ENCODE data around the gene UBE2Q2. TPM values are rescaled to one million over a fixed set of nuclear protein-coding genes. Genes with fewer than 3 reads are reported as not detected.

The UBE2Q2 gene
- total and polyA plus RNA-seq, 2 of the 4 experiments (the other 2 are of a cell fraction), result 18.0 to 28.9 TPM

DNA sequence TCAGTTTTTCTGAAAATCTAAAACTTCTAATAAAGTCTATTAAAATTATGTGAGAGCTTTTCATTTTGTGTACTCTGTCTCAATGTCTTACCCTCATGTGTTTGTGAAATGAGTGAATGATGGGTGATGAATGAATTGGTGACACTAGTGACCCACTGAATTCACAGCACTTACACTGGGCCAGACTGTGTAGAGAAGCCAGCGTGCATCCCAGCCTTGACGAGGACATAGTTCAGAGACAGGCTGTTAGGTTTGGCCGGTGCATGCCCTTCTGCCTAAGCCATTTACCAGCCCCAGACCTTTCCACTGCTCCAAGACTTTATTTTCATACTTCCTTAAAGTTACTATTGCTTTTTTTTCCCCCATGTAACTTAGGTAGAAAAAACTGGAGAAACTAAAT lies 99.2 kb downstream of the UBE2Q2 start:
- no peak overlapping the region for H2BK20ac ChIP-seq (ENCODE audit: low read depth, low read length)
- H3K56ac ChIP-seq (ENCODE audit: extremely low read depth, insufficient read depth, low read length), result no peak overlapping the region
- H4K91ac ChIP-seq (ENCODE audit: insufficient read depth, low read depth, low read length), result no peak overlapping the region
- ATAC-seq (ENCODE audit: low read depth) (no peak), DNase-seq (no peak)
- H2AK5ac ChIP-seq (ENCODE audit: low read depth, low read length), result no peak overlapping the region
- H2BK5ac ChIP-seq (ENCODE audit: low read depth, low read length, poor library complexity, severe bottlenecking), result no peak overlapping the region
- ChIA-PET POLR2A (ENCODE audit: unreplicated experiment) (no interaction called here), CTCF (no interaction called here)
- H3K36me3 ChIP-seq (ENCODE audit: control insufficient read depth, insufficient read depth, low read length), result peaks cover 4% of the 10 kb centered on the region; the same call in 1 of the 2 replicates
- dilution Hi-C loops (cut with HindIII; ENCODE audit: low sequenced_read_pairs, unreplicated experiment), result no loop called here
- H3K4ac ChIP-seq (ENCODE audit: low read depth, low read length), result no peak overlapping the region
- H3K79me1 ChIP-seq (ENCODE audit: low read depth in 1 of 2, low read length in 2 of 2), result no peaks in the 10 kb centered on the region
- H3K9me3 ChIP-seq (ENCODE audit: control insufficient read depth, insufficient read depth, low read length), result no peaks in the 10 kb centered on the region
- no peak overlapping the region for H3K18ac ChIP-seq (ENCODE audit: low read depth, low read length)
- H2BK120ac ChIP-seq (ENCODE audit: low read depth, low read length), result no peak overlapping the region
- no peak overlapping the region for H3K23ac ChIP-seq (ENCODE audit: low read depth, low read length)
- H3K4me2 ChIP-seq (ENCODE audit: low read depth, low read length), result no peak overlapping the region
- H4K20me1 ChIP-seq (ENCODE audit: insufficient read depth, low read length), result no peaks in the 10 kb centered on the region
- no peak overlapping the region for H4K8ac ChIP-seq (ENCODE audit: low read depth in 2 of 2, low read length in 2 of 2)
- H3K9ac ChIP-seq (ENCODE audit: low read depth, low read length), result no peak overlapping the region
- H4K5ac ChIP-seq (ENCODE audit: low read depth, low read length), result no peak overlapping the region
- in situ Hi-C loops (cut with MboI; ENCODE audit: low sequenced_read_pairs), result no loop called here
- no peak overlapping the region for H3K27ac ChIP-seq (ENCODE audit: insufficient read depth, low read length)
- no TSS peak for BruUV-seq (replicated peaks)
- no peak for TF ChIP-seq FOS (IDR thresholded peaks at IDR 0.05; ENCODE audit: low read depth, low read length)
- H3K4me1 ChIP-seq (ENCODE audit: control insufficient read depth, insufficient read depth, low read length), result peaks cover 3% of the 10 kb centered on the region; the same call in 1 of the 2 replicates
- no CpG with 5 or more reads among the region's 3 CpGs for WGBS, 2 experiments (ENCODE audit: extremely low coverage in 2 of 2, insufficient read length in 1 of 2)
- intact Hi-C loops (cut with micrococcal nuclease), result loop anchor here (10.0 kb wide), 1 partner anchor 192 kb away; no protein-coding TSS in a partner anchor
- no peak overlapping the region for H2AK9ac ChIP-seq (replicated peaks; ENCODE audit: low read depth, low read length, poor library complexity)
- H3K9me1 ChIP-seq (ENCODE audit: insufficient read depth, low read length), result peaks cover 6% of the 10 kb centered on the region
- no peak overlapping the region for H2AFZ ChIP-seq (replicated peaks; ENCODE audit: low read length, poor library complexity)
- H3K4me3 ChIP-seq (ENCODE audit: insufficient read depth, low read depth, low read length), result no peak overlapping the region
- H3K27me3 ChIP-seq (ENCODE audit: control insufficient read depth, insufficient read depth, low read length), result no peaks in the 10 kb centered on the region
- no peak overlapping the region for H2BK15ac ChIP-seq (ENCODE audit: low read depth, low read length)
- no peak overlapping the region for H3K14ac ChIP-seq (replicated peaks; ENCODE audit: low read depth, low read length)
